ENCODE results near the gene MYO3B.

DNA sequence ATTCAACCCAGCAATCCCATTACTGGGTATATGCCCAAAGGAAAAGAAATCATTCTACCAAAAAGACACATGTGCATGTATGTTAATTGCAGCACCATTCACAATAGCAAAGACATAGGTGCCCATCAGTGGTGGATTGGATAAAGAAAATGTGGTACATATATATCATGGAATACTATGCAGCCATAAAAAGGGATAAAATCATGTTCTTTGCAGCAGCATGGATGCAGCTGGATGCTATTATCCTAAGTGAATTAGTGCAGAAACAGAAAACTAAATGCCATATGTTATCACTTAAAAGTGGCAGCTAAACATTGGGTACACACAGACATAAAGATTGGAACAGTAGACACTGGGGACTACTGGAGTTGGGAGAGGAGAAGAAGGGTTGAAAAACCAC, 82.2 kb downstream of the MYO3B start:
- TF ChIP-seq, protein P1, sequence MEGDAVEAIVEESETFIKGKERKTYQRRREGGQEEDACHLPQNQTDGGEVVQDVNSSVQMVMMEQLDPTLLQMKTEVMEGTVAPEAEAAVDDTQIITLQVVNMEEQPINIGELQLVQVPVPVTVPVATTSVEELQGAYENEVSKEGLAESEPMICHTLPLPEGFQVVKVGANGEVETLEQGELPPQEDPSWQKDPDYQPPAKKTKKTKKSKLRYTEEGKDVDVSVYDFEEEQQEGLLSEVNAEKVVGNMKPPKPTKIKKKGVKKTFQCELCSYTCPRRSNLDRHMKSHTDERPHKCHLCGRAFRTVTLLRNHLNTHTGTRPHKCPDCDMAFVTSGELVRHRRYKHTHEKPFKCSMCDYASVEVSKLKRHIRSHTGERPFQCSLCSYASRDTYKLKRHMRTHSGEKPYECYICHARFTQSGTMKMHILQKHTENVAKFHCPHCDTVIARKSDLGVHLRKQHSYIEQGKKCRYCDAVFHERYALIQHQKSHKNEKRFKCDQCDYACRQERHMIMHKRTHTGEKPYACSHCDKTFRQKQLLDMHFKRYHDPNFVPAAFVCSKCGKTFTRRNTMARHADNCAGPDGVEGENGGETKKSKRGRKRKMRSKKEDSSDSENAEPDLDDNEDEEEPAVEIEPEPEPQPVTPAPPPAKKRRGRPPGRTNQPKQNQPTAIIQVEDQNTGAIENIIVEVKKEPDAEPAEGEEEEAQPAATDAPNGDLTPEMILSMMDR (IDR thresholded peaks at IDR 0.05), result no peak
- TF ChIP-seq EZH2 (IDR thresholded peaks at IDR 0.05; ENCODE audit: borderline replicate concordance, insufficient read depth, low read depth, low read length, poor library complexity, severe bottlenecking), result no peak

Measured in B cell (primary cell).